ENCODE results near the gene SLC66A2. TPM values are rescaled to one million over a fixed set of nuclear protein-coding genes. Genes with fewer than 3 reads are reported as not detected.

SLC66A2 gene
- total and polyA plus RNA-seq, 12 donors, result 21.4 to 32.3 (median 25.6) TPM

DNA sequence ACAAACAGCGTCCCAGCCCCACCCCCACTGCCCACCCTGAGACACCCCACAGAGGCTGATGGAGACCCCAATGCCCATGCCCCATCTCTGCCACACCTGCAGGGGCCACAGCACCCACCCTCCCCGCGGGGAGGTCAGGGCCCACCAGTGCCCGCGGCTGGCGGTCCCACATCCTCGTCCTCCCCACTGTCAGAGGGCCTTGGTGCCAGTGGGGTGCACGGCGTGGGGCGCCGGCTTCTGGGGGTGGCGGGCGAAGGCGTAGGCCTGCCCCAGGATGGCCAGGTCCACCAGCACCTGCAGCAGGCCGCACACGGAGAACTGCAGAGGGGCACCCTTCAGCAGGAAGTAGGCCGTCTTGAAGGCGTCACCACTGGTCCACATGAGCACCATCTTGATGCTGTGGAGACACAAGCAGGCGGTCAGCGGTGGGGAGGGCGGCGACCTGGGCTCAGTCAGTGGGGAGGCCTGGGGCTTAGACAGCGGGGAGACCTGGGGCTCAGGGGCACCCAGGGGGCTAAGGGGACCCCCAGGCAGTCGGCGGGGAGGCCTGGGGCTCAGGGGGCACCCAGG is 47.6 kb downstream of the SLC66A2 start:
- DNase-seq (no peak), ATAC-seq (peak in 1 of 8 donors; percentile 7)
- TF ChIP-seq, protein P1, sequence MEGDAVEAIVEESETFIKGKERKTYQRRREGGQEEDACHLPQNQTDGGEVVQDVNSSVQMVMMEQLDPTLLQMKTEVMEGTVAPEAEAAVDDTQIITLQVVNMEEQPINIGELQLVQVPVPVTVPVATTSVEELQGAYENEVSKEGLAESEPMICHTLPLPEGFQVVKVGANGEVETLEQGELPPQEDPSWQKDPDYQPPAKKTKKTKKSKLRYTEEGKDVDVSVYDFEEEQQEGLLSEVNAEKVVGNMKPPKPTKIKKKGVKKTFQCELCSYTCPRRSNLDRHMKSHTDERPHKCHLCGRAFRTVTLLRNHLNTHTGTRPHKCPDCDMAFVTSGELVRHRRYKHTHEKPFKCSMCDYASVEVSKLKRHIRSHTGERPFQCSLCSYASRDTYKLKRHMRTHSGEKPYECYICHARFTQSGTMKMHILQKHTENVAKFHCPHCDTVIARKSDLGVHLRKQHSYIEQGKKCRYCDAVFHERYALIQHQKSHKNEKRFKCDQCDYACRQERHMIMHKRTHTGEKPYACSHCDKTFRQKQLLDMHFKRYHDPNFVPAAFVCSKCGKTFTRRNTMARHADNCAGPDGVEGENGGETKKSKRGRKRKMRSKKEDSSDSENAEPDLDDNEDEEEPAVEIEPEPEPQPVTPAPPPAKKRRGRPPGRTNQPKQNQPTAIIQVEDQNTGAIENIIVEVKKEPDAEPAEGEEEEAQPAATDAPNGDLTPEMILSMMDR (IDR thresholded peaks at IDR 0.05), result no peak
- 96 to 99% methylated on average over 25 of the region's 25 CpGs for WGBS, 2 donors
- Histone ChIP-seq H3K27ac (no peak overlapping the region), H3K27me3 (no peaks in the 10 kb centered on the region), H3K9me3 (peaks cover 0 to 24% (median 0%) of the 10 kb centered on the region in 11 donors), H3K4me1 (peaks cover 0 to 3% (median 0%) of the 10 kb centered on the region in 9 donors), H3K4me3 (no peak overlapping the region), H3K36me3 (peaks cover 0 to 46% (median 18%) of the 10 kb centered on the region in 9 donors)
- intact Hi-C loops (cut with DNase I), result no loop called here

DNA sequence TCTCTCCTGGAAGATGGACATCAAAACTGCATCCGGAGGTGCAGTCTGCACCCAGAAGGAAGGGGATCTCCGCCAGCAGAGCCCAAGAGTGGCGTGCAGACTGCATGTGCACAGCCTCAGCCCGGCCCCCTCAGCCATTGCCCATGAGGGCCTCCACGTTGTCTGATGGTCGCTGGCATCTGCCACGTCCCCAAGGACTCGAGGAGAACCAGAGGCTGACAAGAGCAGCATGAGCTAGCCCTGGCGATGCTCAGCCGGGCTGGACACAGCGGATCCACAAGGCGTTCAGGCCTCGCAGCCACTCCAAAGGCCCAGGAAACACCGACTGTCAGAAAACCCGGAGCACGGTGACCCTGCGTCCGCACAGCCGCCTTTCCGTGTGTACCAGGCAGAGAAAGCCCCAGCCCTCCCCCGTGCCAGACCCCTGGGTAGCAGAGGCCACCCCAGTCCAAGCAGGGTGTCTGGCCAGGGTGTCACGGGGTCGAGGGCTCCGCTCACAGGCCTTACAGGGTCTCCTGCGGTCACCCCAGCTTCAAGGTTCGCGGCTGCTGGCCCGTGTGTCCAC is 48.3 kb downstream of the SLC66A2 start:
- 97 to 98% methylated on average over 28 of the region's 28 CpGs for WGBS, 2 donors
- H3K4me3 ChIP-seq, result no peak overlapping the region
- no peak for DNase-seq
- intact Hi-C loops (cut with DNase I), result no loop called here
- ATAC-seq, result peak in 1 of 8 donors; percentile 4
- peaks cover 0 to 3% (median 0%) of the 10 kb centered on the region in 9 donors for H3K4me1 ChIP-seq
- H3K27me3 ChIP-seq, result no peaks in the 10 kb centered on the region
- no peak overlapping the region for H3K27ac ChIP-seq
- H3K9me3 ChIP-seq, result peaks cover 0 to 31% (median 0%) of the 10 kb centered on the region in 11 donors
- TF ChIP-seq, protein P1 (IDR thresholded peaks at IDR 0.05), result no peak
- H3K36me3 ChIP-seq, result peaks cover 0 to 43% (median 17%) of the 10 kb centered on the region in 9 donors

DNA sequence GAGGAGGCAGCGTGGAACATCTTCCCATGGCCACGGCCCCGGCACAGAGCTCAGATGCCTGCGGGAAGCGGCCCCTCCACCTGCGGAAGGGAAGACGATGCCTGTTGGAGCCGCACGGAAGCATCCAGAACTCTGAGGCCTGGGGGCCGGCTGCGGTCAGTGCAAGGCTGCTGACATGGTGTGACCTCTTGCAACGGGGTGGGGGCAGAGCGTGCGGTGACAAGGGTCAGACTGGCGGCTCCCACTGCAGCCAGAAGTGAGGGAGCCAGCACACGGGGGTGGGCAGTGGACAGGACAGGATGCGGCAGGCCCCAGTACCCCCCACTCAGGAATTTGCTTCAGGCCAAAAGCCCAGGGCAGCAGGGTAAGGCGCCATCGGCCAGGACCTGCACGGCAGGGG is 48.8 kb downstream of the SLC66A2 start:
- intact Hi-C loops (cut with DNase I), result no loop called here
- 97 to 98% methylated on average over 20 of the region's 20 CpGs for WGBS, 2 donors
- Histone ChIP-seq H3K27me3 (no peaks in the 10 kb centered on the region), H3K4me3 (no peak overlapping the region), H3K9me3 (peaks cover 0 to 37% (median 0%) of the 10 kb centered on the region in 11 donors), H3K4me1 (peaks cover 0 to 3% (median 0%) of the 10 kb centered on the region in 9 donors), H3K27ac (no peak overlapping the region), H3K36me3 (peaks cover 0 to 38% (median 17%) of the 10 kb centered on the region in 9 donors)
- no peak for ATAC-seq
- DNase-seq, result no peak
- TF ChIP-seq, protein P1 (IDR thresholded peaks at IDR 0.05), result no peak

DNA sequence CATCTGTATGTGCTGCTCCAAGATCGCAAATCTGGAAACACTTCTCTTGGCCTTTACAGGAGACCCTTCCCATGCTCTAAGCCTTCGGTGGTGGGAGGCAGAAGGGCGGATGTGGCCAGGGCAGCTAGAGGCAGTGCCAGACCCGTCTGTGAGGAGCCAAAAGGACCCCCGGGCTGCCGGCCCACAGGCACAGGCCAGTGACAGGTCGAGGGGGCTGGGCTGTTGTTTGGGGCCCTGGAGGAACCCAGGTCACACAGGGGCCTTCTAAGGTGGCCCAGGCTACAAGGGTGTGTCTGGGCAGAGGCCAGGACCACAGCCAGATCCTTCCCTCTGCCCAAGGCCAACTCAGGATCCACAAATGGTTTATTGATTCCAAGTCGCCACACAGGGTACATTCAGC is 49.4 kb downstream of the SLC66A2 start:
- peaks cover 0 to 32% (median 17%) of the 10 kb centered on the region in 9 donors for H3K36me3 ChIP-seq
- H3K4me1 ChIP-seq, result peaks cover 0 to 3% (median 0%) of the 10 kb centered on the region in 9 donors
- DNase-seq, result no peak
- no peaks in the 10 kb centered on the region for H3K27me3 ChIP-seq
- intact Hi-C loops (cut with DNase I), result no loop called here
- H3K27ac ChIP-seq, result no peak overlapping the region
- TF ChIP-seq, protein P1 (IDR thresholded peaks at IDR 0.05), result no peak
- peak in 1 of 8 donors; percentile 19 for ATAC-seq
- no peak overlapping the region for H3K4me3 ChIP-seq
- WGBS, 2 donors, result 91 to 97% methylated on average over 8 of the region's 8 CpGs
- H3K9me3 ChIP-seq, result peaks cover 0 to 42% (median 3%) of the 10 kb centered on the region in 11 donors
